DMS53 treated with DMSO at 0.1 percent for 48 hours (cell line): Measurements from ENCODE around the gene DNAJC4.

ENCODE experiments used
- DNase-seq: peaks from one replicate; lab custom pipeline; 2025; ENCODE audit not compliant: unreplicated experiment; lab: John Stamatoyannopoulos, UW

DNAJC4 gene

DNA sequence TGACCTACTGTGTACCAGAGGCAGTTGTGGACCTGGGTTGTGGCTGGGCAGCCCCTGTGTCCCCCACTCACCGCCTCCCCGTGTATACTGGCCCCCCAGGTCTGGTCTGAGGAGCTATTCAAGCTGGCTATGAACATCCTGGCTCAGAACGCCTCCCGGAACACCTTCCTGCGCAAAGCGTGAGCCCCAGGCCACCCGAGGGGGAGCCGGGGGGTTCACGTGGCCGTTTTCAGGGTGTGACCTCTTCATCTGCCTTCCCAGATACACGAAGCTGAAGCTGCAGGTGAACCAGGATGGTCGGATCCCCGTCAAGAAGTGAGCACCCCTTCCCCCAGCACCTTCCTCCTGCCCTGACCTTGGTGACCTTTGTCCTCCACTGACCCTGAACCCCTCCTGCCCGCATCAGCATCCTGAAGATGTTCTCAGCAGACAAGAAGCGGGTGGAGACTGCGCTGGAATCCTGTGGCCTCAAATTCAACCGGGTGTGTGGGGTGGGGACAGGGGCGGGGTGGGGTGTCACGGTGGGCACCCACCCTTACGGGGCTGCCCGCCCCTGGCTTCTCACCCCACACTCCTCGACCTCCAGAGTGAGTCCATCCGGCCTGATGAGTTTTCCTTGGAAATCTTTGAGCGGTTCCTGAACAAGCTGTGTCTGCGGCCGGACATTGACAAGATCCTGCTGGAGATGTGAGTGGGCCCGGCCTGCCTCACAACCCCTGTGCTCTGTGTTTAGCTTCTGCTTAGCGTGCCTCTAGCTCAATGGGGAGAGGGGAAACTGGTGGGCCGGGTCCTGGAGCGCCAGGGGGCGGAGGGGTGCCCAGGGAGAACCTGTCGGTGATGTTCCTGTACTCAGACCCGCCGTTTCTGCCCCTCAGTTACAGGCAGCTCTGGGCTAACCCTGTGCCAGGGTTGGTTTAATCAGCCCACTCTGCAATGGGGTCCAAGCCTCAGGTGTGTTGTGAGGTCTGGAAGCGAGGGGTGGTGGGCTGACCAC is 25.1 kb downstream of the DNAJC4 start:
- DNase-seq, result no peak

GRCh38 chr11:64256300-64256699 is 26.0 kb downstream of the DNAJC4 start:
- DNase-seq, result no peak

DNA sequence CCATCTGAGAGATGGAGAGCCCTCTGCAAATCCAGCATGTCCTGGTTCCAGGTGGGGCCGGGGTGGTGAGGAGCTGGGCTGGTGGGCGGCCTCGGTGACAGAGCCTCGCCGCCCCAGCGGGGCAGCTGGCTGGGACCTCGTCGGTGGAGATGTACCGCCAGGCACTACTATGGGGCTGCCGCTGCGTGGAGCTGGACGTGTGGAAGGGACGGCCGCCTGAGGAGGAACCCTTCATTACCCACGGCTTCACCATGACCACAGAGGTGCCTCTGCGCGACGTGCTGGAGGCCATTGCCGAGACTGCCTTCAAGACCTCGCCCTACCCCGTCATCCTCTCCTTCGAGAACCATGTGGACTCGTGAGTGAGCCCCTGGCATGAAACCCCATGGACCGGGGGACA is 28.0 kb downstream of the DNAJC4 start:
- no peak for DNase-seq

- no peak for DNase-seq
Measured at GRCh38 chr11:64258946-64259532, 28.7 kb downstream of the DNAJC4 start.

DNA sequence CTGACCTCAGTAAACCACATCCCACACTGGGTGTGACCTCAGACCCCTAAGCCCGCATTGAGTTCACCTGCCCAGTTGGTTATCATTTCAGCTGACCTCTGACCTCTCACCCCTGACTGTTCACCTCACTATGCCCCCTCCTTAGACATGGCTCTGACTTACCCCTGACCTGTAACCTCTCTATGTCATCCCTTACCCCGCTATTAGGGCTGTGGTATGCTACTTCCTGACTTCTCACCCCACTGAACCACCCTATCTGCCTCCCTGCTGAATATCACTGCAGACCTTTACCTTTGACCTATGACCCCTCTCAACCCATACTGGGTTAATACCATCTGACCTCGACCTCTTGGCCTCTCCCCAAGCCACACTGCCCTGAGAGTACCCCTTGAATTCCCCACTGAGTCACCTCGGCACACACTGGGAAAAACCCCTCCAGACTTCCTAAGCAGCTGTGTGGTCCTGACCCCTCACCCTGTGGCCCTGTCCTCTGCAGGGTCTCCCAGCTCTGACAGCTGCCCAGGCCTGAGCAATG is 29.3 kb downstream of the DNAJC4 start:
- DNase-seq, result no peak

GRCh38 chr11:64260147-64260708 is 29.9 kb downstream of the DNAJC4 start:
- DNase-seq, result no peak

- DNase-seq, result no peak
Measured at GRCh38 chr11:64261556-64262080, 31.3 kb downstream of the DNAJC4 start.

- DNase-seq, result no peak
Measured at GRCh38 chr11:64262271-64263002, 32.1 kb downstream of the DNAJC4 start.

DNA sequence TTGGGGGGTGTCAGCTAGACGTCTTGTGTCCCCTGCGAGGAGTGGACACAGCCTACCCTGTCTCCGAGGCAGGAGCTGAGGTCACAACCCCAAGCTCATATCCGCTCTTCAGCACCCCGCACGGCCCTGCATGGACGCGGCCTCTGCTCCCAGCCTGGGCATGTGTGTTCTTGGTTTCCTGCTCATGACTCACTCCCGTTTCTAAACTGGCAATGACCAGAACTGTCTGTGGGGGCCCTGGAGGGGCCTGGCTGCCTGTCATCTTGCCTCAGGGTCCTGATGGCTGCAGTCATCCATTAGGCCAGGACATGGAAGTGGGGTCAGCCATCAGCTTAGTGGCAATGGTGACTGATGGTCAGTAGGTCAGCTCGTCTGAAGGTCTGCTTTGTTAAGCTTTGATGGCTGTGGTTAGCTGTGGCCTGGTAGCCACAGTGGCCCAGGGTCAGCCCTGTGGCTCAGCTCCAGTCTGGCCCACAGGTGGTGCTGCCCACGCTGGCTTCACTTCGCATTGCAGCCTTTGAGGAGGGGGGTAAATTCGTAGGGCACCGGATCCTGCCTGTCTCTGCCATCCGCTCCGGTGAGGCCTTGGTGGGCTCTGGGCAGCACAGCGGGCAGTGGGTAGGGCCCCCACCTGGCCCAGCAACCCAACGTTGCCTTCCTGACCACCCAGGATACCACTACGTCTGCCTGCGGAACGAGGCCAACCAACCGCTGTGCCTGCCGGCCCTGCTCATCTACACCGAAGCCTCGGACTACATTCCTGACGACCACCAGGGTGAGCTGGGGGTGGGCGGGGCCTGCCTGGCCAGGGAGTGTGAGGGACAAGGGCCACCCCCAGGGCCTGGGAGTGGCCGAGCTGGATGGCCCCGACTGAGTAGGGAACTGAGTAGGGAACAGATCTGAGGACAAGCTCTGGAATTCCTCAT is 32.9 kb downstream of the DNAJC4 start:
- DNase-seq, result no peak

DNA sequence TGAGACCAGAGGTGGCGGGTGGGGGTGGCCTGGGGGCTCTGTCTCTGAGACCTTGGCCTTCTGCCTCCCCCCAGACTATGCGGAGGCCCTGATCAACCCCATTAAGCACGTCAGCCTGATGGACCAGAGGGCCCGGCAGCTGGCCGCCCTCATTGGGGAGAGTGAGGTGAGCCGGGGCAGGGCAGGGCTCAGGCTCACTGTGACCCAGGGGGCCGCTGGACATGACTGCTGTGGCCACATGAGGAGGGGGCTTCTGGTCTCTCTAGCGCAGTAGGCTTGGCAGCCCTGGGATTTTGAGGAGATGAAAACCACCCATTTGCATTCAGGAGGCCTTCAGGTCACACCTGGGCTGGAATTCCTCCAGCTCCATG is 33.6 kb downstream of the DNAJC4 start:
- DNase-seq, result no peak

- DNase-seq, result no peak
Measured at GRCh38 chr11:64264371-64264852, 34.1 kb downstream of the DNAJC4 start.

DNA sequence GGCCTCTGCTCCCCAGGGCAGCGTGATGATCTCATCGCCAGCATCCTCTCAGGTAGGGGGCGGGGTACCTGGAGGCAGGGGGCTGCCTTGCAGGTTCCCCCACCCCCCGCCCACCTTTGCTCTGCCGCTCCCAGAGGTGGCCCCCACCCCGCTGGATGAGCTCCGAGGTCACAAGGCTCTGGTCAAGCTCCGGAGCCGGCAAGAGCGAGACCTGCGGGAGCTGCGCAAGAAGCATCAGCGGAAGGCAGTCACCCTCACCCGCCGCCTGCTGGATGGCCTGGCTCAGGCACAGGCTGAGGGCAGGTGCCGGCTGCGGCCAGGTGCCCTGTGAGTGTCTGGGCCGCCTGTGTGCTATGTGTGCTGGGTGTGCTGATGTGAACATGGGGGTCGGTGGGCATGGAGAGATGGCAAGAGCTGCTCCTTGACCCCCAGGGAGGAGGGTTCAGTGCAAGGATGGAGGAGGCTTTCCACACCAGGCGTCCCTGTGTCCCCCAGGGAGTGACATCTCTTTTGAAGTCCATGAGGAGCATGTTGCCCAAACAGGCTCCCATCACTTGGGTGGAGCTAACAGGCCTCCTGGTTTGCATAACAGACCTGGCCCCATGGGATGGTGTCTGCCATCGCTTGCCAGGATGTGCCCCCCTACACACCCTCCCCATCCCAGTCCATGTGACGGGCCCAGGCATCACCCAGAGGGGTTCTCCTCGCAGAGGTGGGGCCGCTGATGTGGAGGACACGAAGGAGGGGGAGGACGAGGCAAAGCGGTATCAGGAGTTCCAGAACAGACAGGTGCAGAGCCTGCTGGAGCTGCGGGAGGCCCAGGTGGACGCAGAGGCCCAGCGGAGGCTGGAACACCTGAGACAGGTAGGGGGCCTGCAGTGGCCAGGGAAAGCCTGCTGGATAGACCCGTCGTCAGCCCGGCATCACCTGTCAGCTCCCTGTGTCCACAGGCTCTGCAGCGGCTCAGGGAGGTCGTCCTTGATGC is 35.1 kb downstream of the DNAJC4 start:
- no peak for DNase-seq

DNA sequence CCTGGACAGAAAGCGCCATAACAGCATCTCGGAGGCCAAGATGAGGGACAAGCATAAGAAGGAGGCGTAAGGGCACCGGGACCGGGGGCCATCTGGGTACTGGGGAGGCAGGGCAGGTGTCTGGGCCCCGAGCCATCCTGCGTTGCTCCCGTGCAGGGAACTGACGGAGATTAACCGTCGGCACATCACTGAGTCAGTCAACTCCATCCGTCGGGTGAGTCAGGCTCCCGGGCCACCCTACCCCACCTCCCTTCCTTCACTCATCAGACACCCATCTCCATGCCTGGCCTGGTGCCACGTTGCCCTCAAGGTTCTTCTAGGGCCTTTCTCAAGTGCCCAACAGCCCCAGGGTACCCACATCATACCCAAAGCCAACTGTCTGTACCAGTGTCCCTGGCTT is 36.0 kb downstream of the DNAJC4 start:
- DNase-seq, result no peak

GRCh38 chr11:64267207-64267945 is 37.0 kb downstream of the DNAJC4 start:
- no peak for DNase-seq

DNA sequence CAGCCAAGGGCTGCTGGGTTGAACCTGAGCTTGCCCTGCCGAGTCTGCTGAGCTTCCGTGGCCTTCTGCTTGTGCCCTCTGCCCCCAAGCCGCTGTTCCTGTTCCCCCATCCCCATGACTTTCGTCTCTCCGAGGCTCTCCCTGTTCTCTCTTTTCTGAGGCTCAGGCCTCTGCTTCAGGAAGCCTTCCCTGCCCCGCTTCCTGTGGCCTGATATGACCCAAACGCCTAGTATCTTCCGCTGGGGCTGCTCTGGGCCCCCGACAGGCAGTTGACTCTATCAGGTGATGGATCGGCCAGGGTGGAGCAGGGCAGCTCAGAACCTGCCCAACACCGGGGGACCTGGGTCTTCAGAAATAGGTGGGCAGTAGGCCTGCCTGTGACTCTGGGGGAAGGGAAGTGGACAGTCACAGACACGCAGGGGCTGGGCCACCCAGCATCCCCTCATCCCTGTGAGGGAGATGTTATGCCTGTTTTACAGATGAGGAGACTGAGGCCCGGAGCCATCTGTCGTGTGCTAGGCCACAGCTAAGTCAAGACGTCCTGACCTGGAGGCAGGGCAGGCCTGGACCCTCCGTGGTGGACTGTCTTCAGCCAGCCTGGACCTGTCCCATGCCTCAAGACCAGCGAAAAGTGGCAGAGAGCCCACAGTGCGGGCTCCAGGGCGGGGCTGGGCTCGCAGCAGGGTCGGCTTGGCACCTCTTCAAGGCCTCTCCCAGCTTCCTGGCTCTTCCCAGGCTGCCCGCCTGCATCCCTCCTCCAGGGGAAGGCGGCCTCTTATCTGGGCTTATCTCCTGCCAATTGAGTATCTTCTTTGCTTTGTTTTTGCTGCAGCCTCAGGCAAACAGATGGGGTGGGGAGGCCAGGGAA is 37.9 kb downstream of the DNAJC4 start:
- no peak for DNase-seq

DNA sequence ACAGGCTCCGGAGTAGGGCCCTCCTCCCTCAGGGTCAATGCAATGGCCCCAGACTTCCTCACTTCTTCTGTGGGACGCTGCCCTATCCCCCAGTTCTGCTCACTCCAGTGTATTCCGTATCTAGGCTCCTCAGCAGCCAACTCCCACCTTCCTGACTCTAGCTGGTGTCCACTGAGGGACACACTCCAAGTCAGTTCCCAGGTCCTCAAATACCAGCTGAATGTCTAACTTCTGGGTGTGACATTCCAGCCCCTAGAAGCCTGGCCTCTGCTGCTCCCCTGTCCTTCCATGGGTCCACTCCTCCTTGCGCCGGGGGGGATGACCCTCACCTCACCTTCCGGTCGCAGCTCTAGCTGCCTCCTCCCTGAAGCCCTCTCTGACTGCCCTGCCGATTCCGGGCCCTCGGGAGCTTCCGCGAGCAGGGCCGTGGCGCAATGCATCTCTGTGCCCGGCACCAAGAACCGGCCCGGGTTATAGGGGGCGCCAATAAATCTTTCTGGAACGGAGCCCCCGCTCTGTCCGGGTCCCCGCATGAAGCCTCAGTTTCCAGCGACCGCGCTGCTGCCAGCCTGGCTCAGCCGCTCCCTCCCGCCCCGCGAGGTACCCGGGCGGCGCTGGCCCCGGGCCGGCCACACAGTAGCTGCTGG is 38.7 kb downstream of the DNAJC4 start:
- DNase-seq, result peak; percentile 54
